ENCODE data around the gene SHISA7. TPM values are rescaled to one million over a fixed set of nuclear protein-coding genes. Genes with fewer than 3 reads are reported as not detected.

The SHISA7 gene
- total RNA-seq, 6 experiments from 2014 or later = not detected

DNA sequence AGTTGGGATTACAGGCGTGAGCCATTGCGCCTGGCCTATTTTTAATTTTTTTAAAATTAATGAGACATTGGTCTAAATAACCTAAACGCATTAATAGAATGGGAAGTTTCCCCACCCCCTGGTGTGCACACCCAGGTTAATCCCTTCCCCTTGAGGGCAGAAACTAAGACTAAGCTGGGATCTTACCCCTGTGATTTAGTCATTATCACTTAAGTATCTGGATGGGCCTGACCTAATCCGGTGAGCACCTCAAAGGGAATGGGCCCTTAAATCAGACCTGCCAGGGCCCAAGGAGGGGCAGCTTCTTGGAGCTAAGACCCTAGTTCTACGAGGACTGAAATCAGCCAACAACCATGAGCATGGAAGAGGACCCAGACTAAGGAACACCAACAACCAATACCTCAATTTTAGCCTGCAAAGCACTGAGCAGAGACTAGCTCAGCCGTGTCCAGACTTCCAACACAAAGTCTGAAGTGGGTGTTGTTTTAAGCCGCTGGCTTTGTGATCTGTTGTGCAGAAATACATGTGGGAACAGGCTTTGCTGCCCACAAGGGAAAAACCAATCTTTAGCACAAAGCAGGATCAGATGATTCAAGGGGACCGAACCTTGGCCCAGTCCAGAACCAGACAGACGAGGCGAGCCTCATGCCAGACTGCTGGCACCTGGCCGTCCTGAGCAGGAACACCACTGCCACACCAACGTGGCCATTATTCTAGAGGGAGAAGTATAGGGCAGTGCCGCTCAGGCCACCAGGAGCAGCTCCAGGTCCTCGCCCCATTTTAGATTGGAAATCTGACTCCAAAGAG is 42.6 kb downstream of the SHISA7 start:
- H3K27me3 Mint-ChIP-seq (ENCODE audit: insufficient read depth) = peaks cover 1% of the 10 kb centered on the region; the same call in 1 of the 2 replicates
- peaks cover 14% of the 10 kb centered on the region for H3K4me1 Mint-ChIP-seq (ENCODE audit: low read depth)
- DNase-seq = no peak
- H3K9me3 Mint-ChIP-seq = no peaks in the 10 kb centered on the region
- peak overlapping the region; percentile 31 for H3K27ac Mint-ChIP-seq
- H3K36me3 Mint-ChIP-seq (ENCODE audit: low read depth) = peaks cover 34% of the 10 kb centered on the region
- H3K4me3 Mint-ChIP-seq = no peak overlapping the region; the same call in 1 of the 2 replicates
- TF ChIP-seq, protein P1, sequence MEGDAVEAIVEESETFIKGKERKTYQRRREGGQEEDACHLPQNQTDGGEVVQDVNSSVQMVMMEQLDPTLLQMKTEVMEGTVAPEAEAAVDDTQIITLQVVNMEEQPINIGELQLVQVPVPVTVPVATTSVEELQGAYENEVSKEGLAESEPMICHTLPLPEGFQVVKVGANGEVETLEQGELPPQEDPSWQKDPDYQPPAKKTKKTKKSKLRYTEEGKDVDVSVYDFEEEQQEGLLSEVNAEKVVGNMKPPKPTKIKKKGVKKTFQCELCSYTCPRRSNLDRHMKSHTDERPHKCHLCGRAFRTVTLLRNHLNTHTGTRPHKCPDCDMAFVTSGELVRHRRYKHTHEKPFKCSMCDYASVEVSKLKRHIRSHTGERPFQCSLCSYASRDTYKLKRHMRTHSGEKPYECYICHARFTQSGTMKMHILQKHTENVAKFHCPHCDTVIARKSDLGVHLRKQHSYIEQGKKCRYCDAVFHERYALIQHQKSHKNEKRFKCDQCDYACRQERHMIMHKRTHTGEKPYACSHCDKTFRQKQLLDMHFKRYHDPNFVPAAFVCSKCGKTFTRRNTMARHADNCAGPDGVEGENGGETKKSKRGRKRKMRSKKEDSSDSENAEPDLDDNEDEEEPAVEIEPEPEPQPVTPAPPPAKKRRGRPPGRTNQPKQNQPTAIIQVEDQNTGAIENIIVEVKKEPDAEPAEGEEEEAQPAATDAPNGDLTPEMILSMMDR (IDR thresholded peaks at IDR 0.05) = no peak

DNA sequence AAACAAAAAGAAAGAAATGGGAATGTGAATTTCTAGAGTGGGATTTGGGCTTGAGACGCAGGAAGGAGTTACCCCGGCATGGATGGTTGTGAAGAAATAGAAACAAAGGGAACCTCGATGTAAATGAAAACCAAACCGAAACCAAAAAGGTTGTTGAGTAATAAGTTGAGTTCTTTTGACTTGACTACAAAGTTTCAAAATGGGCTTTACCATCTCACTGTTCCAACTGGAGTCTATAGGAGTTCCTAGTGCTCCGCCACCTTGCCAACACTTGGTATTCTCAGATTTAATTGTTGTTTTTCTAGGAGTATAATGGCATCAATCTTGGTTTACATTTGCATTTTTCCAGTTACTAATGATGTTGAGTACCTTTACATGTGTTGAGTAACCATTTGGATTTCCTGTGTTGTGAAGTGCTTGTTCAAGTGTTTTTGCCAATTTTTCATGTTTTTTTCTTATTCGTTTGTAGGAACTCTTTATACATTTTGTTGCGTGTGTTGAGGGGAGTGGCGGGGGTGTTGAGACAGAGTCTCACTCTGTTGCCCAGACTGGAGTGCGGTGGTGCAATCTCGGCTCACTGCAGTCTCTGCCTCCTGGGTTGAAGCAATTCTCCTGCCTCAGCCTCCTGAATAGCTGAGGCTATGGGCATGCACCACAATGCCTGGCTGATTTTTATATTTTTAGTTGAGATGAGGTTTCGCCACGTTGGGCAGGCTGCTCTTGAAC is 44.7 kb downstream of the SHISA7 start:
- DNase-seq = no peak
- Mint-ChIP-seq H3K4me3 (no peak overlapping the region), H3K9me3 (no peaks in the 10 kb centered on the region), H3K27ac (peak overlapping the region; percentile 12; the same call in 1 of the 2 replicates), H3K4me1 (ENCODE audit: low read depth) (peaks cover 6% of the 10 kb centered on the region; the same call in 1 of the 2 replicates), H3K27me3 (ENCODE audit: insufficient read depth) (no peaks in the 10 kb centered on the region; the same call in 1 of the 2 replicates), H3K36me3 (ENCODE audit: low read depth) (peaks cover 26% of the 10 kb centered on the region; the same call in 1 of the 2 replicates)
- TF ChIP-seq, protein P1 (IDR thresholded peaks at IDR 0.05) = no peak

DNA sequence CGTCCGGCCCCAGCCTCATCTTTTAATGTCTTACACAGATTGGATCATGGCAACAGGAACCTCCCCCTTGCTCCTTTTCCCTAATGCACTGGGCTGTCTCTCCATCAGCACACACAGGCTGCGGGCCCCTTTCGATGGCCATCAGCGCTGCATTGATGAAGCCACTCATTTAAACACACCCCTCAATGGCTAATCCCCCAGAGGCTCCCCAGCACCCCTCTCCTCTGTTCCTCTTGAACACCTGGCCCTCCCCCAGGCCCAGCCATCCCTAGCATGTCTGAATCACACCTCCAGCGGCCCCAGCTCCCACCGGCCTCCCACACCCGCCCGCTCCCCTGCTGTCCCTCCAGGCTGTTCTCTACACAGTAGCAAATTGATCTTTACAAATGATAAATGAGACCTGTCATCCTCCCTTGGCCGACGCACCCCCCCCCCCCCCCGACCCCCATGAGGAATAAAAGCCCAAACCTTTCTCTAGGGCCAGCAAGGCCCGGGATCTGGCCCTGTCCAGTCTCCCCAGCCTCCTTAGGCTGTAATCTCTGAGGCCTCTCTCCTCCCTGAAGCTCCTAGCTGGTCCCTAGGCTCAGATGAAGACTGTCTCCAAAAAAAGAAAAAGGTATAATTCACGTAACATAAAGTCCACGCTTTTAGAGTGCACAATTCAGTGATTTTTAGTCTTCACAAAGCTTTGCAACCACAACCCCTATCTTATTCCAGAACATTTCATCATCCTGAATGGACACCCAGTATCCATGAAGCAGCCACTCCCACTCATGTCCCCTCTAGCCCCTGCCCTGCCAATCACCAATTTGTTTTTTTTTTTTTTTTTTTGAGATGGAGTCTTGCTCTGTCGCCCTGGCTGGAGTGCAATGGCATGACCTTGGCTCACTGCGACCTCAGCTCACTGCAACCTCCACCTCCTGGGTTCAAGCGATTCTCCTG is 50.0 kb downstream of the SHISA7 start:
- Mint-ChIP-seq H3K27me3 (ENCODE audit: insufficient read depth) (peaks cover 9% of the 10 kb centered on the region), H3K9me3 (no peaks in the 10 kb centered on the region), H3K4me1 (ENCODE audit: low read depth) (peaks cover 28% of the 10 kb centered on the region), H3K4me3 (no peak overlapping the region), H3K36me3 (ENCODE audit: low read depth) (peaks cover 32% of the 10 kb centered on the region), H3K27ac (no peak overlapping the region)
- DNase-seq = no peak
- TF ChIP-seq, protein P1 (IDR thresholded peaks at IDR 0.05) = no peak

DNA sequence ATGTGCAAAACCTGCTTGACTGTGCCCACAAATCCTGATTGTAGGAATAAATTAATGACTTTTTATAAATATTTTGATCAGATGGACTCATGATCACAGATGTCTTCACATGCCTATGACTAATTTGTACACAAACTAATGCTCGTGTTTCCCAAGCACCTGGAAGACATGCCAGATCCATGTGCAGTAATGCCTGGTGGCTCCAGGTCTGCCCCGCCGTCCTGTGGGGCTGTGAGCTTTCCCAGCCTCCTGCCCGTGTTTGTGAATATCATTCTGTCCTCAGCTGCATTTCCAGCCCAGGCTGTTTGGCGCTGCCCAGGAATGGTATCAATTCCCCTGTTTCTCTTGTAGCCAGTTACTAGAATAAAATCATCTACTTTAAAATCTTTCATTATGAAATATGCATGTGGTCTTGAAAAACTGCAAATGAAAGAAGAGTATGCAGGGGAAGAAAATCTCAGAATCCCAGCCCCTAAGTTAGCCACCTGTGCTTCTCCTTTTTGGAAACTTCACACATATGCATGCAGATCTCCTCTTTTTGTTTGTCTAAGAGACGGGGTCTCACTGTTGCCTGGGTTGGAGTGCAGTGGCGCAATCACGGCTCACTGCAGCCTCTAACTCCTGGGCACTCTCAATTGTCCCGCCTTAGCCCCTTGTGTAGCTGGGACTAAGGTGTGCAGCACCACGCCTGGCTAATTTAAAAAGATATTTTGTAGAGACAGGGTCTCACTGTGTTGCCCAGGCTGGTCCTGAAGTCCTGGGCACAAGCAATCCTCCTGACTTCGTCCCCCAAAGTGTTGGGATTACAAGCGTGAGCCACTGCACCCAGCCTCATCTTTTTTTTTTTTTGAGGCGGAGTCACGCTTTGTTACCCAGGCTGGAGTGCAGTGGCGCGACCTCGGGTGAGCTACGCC is 51.1 kb downstream of the SHISA7 start:
- no peak for DNase-seq
- Mint-ChIP-seq H3K27me3 (ENCODE audit: insufficient read depth) (peaks cover 9% of the 10 kb centered on the region), H3K4me3 (no peak overlapping the region; the same call in 1 of the 2 replicates), H3K9me3 (no peaks in the 10 kb centered on the region), H3K4me1 (ENCODE audit: low read depth) (peaks cover 38% of the 10 kb centered on the region), H3K36me3 (ENCODE audit: low read depth) (peaks cover 40% of the 10 kb centered on the region), H3K27ac (peak overlapping the region; percentile 51)
- TF ChIP-seq, protein P1 (IDR thresholded peaks at IDR 0.05) = no peak

Data from HFFc6 (cell line).